Mesodermal cell (in vitro differentiated cells): ENCODE data around the gene SNX9.
"Not testable (repeated sequence)": the region's sequence is repeated elsewhere in the genome, so short reads cannot be mapped to it uniquely, and the experiment has no call there.

Experiments used
- H3K27ac ChIP-seq: 2 replicates; pipeline ENCODE4 v1.7.0; 2013; ENCODE audit warnings: mild to moderate bottlenecking, low read depth, low read length, moderate library complexity; ENCODE audit not compliant: severe bottlenecking
- H3K36me3 ChIP-seq: 2 replicates; pipeline ENCODE4 v1.7.1; 2013; ENCODE audit warnings: mild to moderate bottlenecking, low read length, moderate library complexity; ENCODE audit not compliant: control insufficient read depth, insufficient read depth
- H3K4me1 ChIP-seq: one replicate; pipeline ENCODE4 v1.7.1; 2013; ENCODE audit warnings: mild to moderate bottlenecking, low read length; ENCODE audit not compliant: insufficient read depth, control insufficient read depth, poor library complexity, severe bottlenecking
- H3K4me3 ChIP-seq: 2 replicates; pipeline ENCODE4 v1.7.0; 2013; ENCODE audit warnings: low read length, control low read depth, mild to moderate bottlenecking; ENCODE audit not compliant: insufficient read depth, poor library complexity, severe bottlenecking; ENCODE audit errors: extremely low read depth
- H3K9me3 ChIP-seq: 2 replicates; pipeline ENCODE4 v1.7.1; 2013; ENCODE audit warnings: mild to moderate bottlenecking, low read length, moderate library complexity; ENCODE audit not compliant: control insufficient read depth
- WGBS, 2 experiments: methylation state at CpG; one replicate each; pipeline ENCODE4 v1.1.5; 2013; ENCODE audit warnings: missing lambda C conversion rate in 2 of 2; ENCODE audit not compliant: insufficient coverage in 2 of 2; 5-methylcytosine and 5-hydroxymethylcytosine counted together

The SNX9 gene

GRCh38 chr6:157961153-157961831 is 138.2 kb downstream of the SNX9 start:
- 97 to 98% methylated on average over 3 to 4 of the region's 5 CpGs for WGBS, 2 experiments
- no peak overlapping the region for H3K4me3 ChIP-seq

GRCh38 chr6:157961832-157962575 is 139.0 kb downstream of the SNX9 start:
- Histone ChIP-seq H3K36me3 (no peaks in the 10 kb centered on the region), H3K4me3 (no peak overlapping the region), H3K4me1 (no peaks in the 10 kb centered on the region), H3K9me3 (peaks cover 19% of the 10 kb centered on the region), H3K27ac (no peak overlapping the region)
- 87 to 94% methylated on average over 9 to 11 of the region's 13 CpGs for WGBS, 2 experiments

More at GRCh38 chr6:157961153-157961831, 138.2 kb downstream of the SNX9 start:
- Histone ChIP-seq H3K36me3 (no peaks in the 10 kb centered on the region), H3K9me3 (peaks cover 19% of the 10 kb centered on the region), H3K27ac (no peak overlapping the region), H3K4me1 (no peaks in the 10 kb centered on the region)

GRCh38 chr6:157962601-157963302 is 139.7 kb downstream of the SNX9 start:
- Histone ChIP-seq H3K4me3 (no peak overlapping the region), H3K9me3 (peaks cover 15% of the 10 kb centered on the region), H3K27ac (no peak overlapping the region), H3K4me1 (no peaks in the 10 kb centered on the region), H3K36me3 (no peaks in the 10 kb centered on the region)
- 93 to 94% methylated on average over 7 to 10 of the region's 12 CpGs for WGBS, 2 experiments

GRCh38 chr6:157964100-157964499 is 141.1 kb downstream of the SNX9 start:
- H3K36me3 ChIP-seq, result no peaks in the 10 kb centered on the region
- H3K4me3 ChIP-seq, result no peak overlapping the region
- H3K4me1 ChIP-seq, result peaks cover 8% of the 10 kb centered on the region
- peaks cover 3% of the 10 kb centered on the region for H3K9me3 ChIP-seq
- H3K27ac ChIP-seq, result no peak overlapping the region
- 100% methylated on average over 1 to 2 of the region's 3 CpGs for WGBS, 2 experiments

- Histone ChIP-seq H3K4me3 (no peak overlapping the region), H3K9me3 (no peaks in the 10 kb centered on the region), H3K27ac (no peak overlapping the region), H3K4me1 (peaks cover 12% of the 10 kb centered on the region), H3K36me3 (no peaks in the 10 kb centered on the region)
- 93 to 100% methylated on average over 2 of the region's 3 CpGs for WGBS, 2 experiments
These were observed 142.3 kb downstream of the SNX9 start for GRCh38 chr6:157965387-157965786.

- H3K27ac ChIP-seq, result no peak overlapping the region
These were observed 143.5 kb downstream of the SNX9 start for GRCh38 chr6:157966589-157966977.

GRCh38 chr6:157967020-157967419 is 144.0 kb downstream of the SNX9 start:
- no peak overlapping the region for H3K4me3 ChIP-seq
- H3K27ac ChIP-seq, result no peak overlapping the region
- H3K9me3 ChIP-seq, result no peaks in the 10 kb centered on the region
- WGBS, 2 experiments, result 83 to 93% methylated on average over 1 to 5 of the region's 6 CpGs
- H3K36me3 ChIP-seq, result no peaks in the 10 kb centered on the region
- H3K4me1 ChIP-seq, result peaks cover 12% of the 10 kb centered on the region

More at GRCh38 chr6:157966589-157966977, 143.5 kb downstream of the SNX9 start:
- no peaks in the 10 kb centered on the region for H3K36me3 ChIP-seq
- peaks cover 12% of the 10 kb centered on the region for H3K4me1 ChIP-seq
- 77 to 81% methylated on average over 8 of the region's 8 CpGs for WGBS, 2 experiments
- no peak overlapping the region for H3K4me3 ChIP-seq
- no peaks in the 10 kb centered on the region for H3K9me3 ChIP-seq

- H3K36me3 ChIP-seq, result no peaks in the 10 kb centered on the region
- H3K4me3 ChIP-seq, result no peak overlapping the region
- H3K9me3 ChIP-seq, result no peaks in the 10 kb centered on the region
- no peak overlapping the region for H3K27ac ChIP-seq
- H3K4me1 ChIP-seq, result peaks cover 12% of the 10 kb centered on the region
- WGBS, 2 experiments, result 76 to 83% methylated on average over 6 of the region's 8 CpGs
These were observed 144.4 kb downstream of the SNX9 start for GRCh38 chr6:157967486-157967885.

GRCh38 chr6:157972177-157972576 is 149.1 kb downstream of the SNX9 start:
- not testable (repeated sequence) for H3K27ac ChIP-seq, H3K4me3 ChIP-seq, H3K9me3 ChIP-seq, H3K36me3 ChIP-seq
- 95 to 100% methylated on average over 2 to 3 of the region's 3 CpGs for WGBS, 2 experiments
- peaks cover 20% of the 10 kb centered on the region for H3K4me1 ChIP-seq

- WGBS, 2 experiments, result 76 to 87% methylated on average over 9 of the region's 9 CpGs
These were observed 151.4 kb downstream of the SNX9 start for GRCh38 chr6:157974341-157974894.

More at GRCh38 chr6:157974341-157974894, 151.4 kb downstream of the SNX9 start:
- H3K36me3 ChIP-seq, result no peaks in the 10 kb centered on the region
- H3K27ac ChIP-seq, result no peak overlapping the region
- no peaks in the 10 kb centered on the region for H3K9me3 ChIP-seq
- no peak overlapping the region for H3K4me3 ChIP-seq
- peaks cover 9% of the 10 kb centered on the region for H3K4me1 ChIP-seq
